Activated CD8-positive, alpha-beta memory T cell treated with anti-CD3 and anti-CD28 coated beads, Interleukin-2, amount 10 ng/mL, durations not matched to agents 7 days and 5 days (primary cell): ENCODE data around the gene RPS6KA2. TPM values are rescaled to one million over a fixed set of nuclear protein-coding genes. Genes with fewer than 3 reads are reported as not detected.
"Not testable (repeated sequence)": the region's sequence is repeated elsewhere in the genome, so short reads cannot be mapped to it uniquely, and the experiment has no call there.

Source experiments
- ATAC-seq: fragments of 150-1000 bp; cut with Tn5 transposase; one replicate; pipeline ENCODE4 v1.10.0; 2021; ENCODE audit warnings: moderate library complexity
- CTCF ChIA-PET: fragments of 350-600 bp; sonication (Branson Sonifier 250); formaldehyde crosslinking; loops from one replicate; lab custom pipeline; 2021; ENCODE audit warnings: antibody characterized with exemption; lab: Charles Lee
- DNase-seq: peaks from one replicate; pipeline ENCODE4 v3.0.0-alpha.2; 2020
- H3K27ac Mint-ChIP-seq: one replicate; pipeline ENCODE4 v1.8.0; 2021; ENCODE audit warnings: mild to moderate bottlenecking, mixed read lengths
- H3K27me3 Mint-ChIP-seq: one replicate; pipeline ENCODE4 v1.8.0; 2021; ENCODE audit warnings: mixed read lengths
- H3K36me3 Mint-ChIP-seq: one replicate; pipeline ENCODE4 v1.8.0; 2021; ENCODE audit warnings: mild to moderate bottlenecking, mixed read lengths
- H3K4me1 Mint-ChIP-seq: one replicate; pipeline ENCODE4 v1.8.0; 2021; ENCODE audit warnings: mixed read lengths
- H3K4me3 Mint-ChIP-seq: one replicate; pipeline ENCODE4 v1.8.0; 2021; ENCODE audit warnings: mild to moderate bottlenecking, moderate library complexity, mixed read lengths
- H3K9me3 Mint-ChIP-seq: one replicate; pipeline ENCODE4 v1.8.0; 2022; ENCODE audit warnings: low read depth, mixed read lengths
- total RNA-seq, 2 experiments: library from RNA; stranded (reverse); gene quantifications; one replicate each; pipeline ENCODE4 v1.2.3, GENCODE V29; 2021

RPS6KA2 gene
- total RNA-seq, 2 experiments from 2014 or later = 4.5 to 5.4 TPM

GRCh38 chr6:166408936-166409755, 217.9 kb downstream of the RPS6KA2 start:
- no peak for DNase-seq
- no peak for ATAC-seq
- no peaks in the 10 kb centered on the region for H3K9me3 Mint-ChIP-seq
- peaks cover 37% of the 10 kb centered on the region for H3K27me3 Mint-ChIP-seq
- no peak overlapping the region for H3K27ac Mint-ChIP-seq
- no peak overlapping the region for H3K4me3 Mint-ChIP-seq
- CTCF ChIA-PET = interaction anchor here (3.1 kb wide), 1 partner anchor 9 kb away, joined by 21 read pairs; no protein-coding TSS in a partner anchor
- H3K36me3 Mint-ChIP-seq = no peaks in the 10 kb centered on the region
- H3K4me1 Mint-ChIP-seq = peaks cover 28% of the 10 kb centered on the region

- Mint-ChIP-seq H3K4me3 (no peak overlapping the region), H3K9me3 (no peaks in the 10 kb centered on the region), H3K27me3 (peaks cover 23% of the 10 kb centered on the region), H3K4me1 (peaks cover 7% of the 10 kb centered on the region), H3K27ac (no peak overlapping the region), H3K36me3 (no peaks in the 10 kb centered on the region)
- ATAC-seq (no peak), DNase-seq (no peak)
- CTCF ChIA-PET = interaction anchor here (1.3 kb wide), 1 partner anchor 16 kb away, joined by 3 read pairs; no protein-coding TSS in a partner anchor
Measured at GRCh38 chr6:166406197-166406596, 220.9 kb downstream of the RPS6KA2 start.

GRCh38 chr6:166405386-166405785, 221.7 kb downstream of the RPS6KA2 start:
- Mint-ChIP-seq H3K9me3 (no peaks in the 10 kb centered on the region), H3K36me3 (no peaks in the 10 kb centered on the region), H3K4me1 (peaks cover 2% of the 10 kb centered on the region), H3K27me3 (peaks cover 19% of the 10 kb centered on the region), H3K27ac (no peak overlapping the region), H3K4me3 (no peak overlapping the region)
- DNase-seq (peak; percentile 38), ATAC-seq (no peak)
- CTCF ChIA-PET = interaction anchor here (0.9 to 3.3 kb wide), 3 partner anchors 9 to 92 kb away, joined by 4 to 18 read pairs (median 6); no protein-coding TSS in a partner anchor

GRCh38 chr6:166402582-166403277, 224.3 kb downstream of the RPS6KA2 start:
- H3K36me3 Mint-ChIP-seq = no peaks in the 10 kb centered on the region
- no peak overlapping the region for H3K27ac Mint-ChIP-seq
- no peak for ATAC-seq
- no peak overlapping the region for H3K4me3 Mint-ChIP-seq
- CTCF ChIA-PET = interaction anchor here (0.7 to 4.4 kb wide), 5 partner anchors 10 to 126 kb away, joined by 4 to 50 read pairs (median 8); no protein-coding TSS in a partner anchor
- peak; percentile 29 for DNase-seq
- no peaks in the 10 kb centered on the region for H3K9me3 Mint-ChIP-seq
- no peaks in the 10 kb centered on the region for H3K4me1 Mint-ChIP-seq
- peaks cover 7% of the 10 kb centered on the region for H3K27me3 Mint-ChIP-seq

- CTCF ChIA-PET = interaction anchor here (0.6 to 5.5 kb wide), 27 partner anchors 9 to 168 kb away, joined by 3 to 82 read pairs (median 6); no protein-coding TSS in a partner anchor
- not testable (repeated sequence) for H3K9me3 Mint-ChIP-seq, H3K36me3 Mint-ChIP-seq, H3K27ac Mint-ChIP-seq, H3K4me3 Mint-ChIP-seq, H3K27me3 Mint-ChIP-seq, H3K4me1 Mint-ChIP-seq
- DNase-seq (peak; percentile 70), ATAC-seq (peak; percentile 82)
Measured at GRCh38 chr6:166400649-166401250, 226.3 kb downstream of the RPS6KA2 start.

GRCh38 chr6:166400181-166400580, 226.9 kb downstream of the RPS6KA2 start:
- Mint-ChIP-seq H3K9me3 (no peaks in the 10 kb centered on the region), H3K27me3 (peaks cover 7% of the 10 kb centered on the region), H3K4me1 (no peaks in the 10 kb centered on the region), H3K36me3 (no peaks in the 10 kb centered on the region), H3K27ac (no peak overlapping the region), H3K4me3 (no peak overlapping the region)
- ATAC-seq (no peak), DNase-seq (no peak)
- CTCF ChIA-PET = interaction anchor here (0.6 to 5.5 kb wide), 25 partner anchors 8 to 167 kb away, joined by 3 to 82 read pairs (median 6); no protein-coding TSS in a partner anchor

- DNase-seq (no peak), ATAC-seq (no peak)
- Mint-ChIP-seq H3K4me1 (no peaks in the 10 kb centered on the region), H3K27ac (no peak overlapping the region), H3K9me3 (no peaks in the 10 kb centered on the region), H3K36me3 (no peaks in the 10 kb centered on the region), H3K4me3 (no peak overlapping the region), H3K27me3 (peaks cover 9% of the 10 kb centered on the region)
- CTCF ChIA-PET = interaction anchor here (0.8 to 5.5 kb wide), 6 partner anchors 12 to 122 kb away, joined by 3 to 82 read pairs (median 15); no protein-coding TSS in a partner anchor
Measured at GRCh38 chr6:166398348-166398747, 228.7 kb downstream of the RPS6KA2 start.

- Mint-ChIP-seq H3K27ac (no peak overlapping the region), H3K4me1 (no peaks in the 10 kb centered on the region), H3K27me3 (peaks cover 9% of the 10 kb centered on the region), H3K4me3 (no peak overlapping the region), H3K36me3 (no peaks in the 10 kb centered on the region), H3K9me3 (no peaks in the 10 kb centered on the region)
- no peak for DNase-seq
- ATAC-seq = no peak
- CTCF ChIA-PET = interaction anchor here (0.8 to 5.5 kb wide), 3 partner anchors 86 to 122 kb away, joined by 3 to 82 read pairs (median 9); no protein-coding TSS in a partner anchor
Measured at GRCh38 chr6:166397849-166398248, 229.2 kb downstream of the RPS6KA2 start.

GRCh38 chr6:166395778-166396177, 231.3 kb downstream of the RPS6KA2 start:
- Mint-ChIP-seq H3K27ac (no peak overlapping the region), H3K36me3 (no peaks in the 10 kb centered on the region), H3K27me3 (peaks cover 15% of the 10 kb centered on the region), H3K4me1 (no peaks in the 10 kb centered on the region), H3K4me3 (no peak overlapping the region), H3K9me3 (no peaks in the 10 kb centered on the region)
- CTCF ChIA-PET = interaction anchor here (0.9 to 1.3 kb wide), 2 partner anchors 9 to 86 kb away, joined by 3 to 4 read pairs; no protein-coding TSS in a partner anchor
- ATAC-seq (no peak), DNase-seq (peak; percentile 25)

GRCh38 chr6:166395351-166395750, 231.7 kb downstream of the RPS6KA2 start:
- H3K4me3 Mint-ChIP-seq = no peak overlapping the region
- no peaks in the 10 kb centered on the region for H3K36me3 Mint-ChIP-seq
- ATAC-seq (no peak), DNase-seq (peak; percentile 26)
- CTCF ChIA-PET = interaction anchor here (1.3 to 1.4 kb wide), 2 partner anchors 85 to 119 kb away, joined by 3 to 5 read pairs; no protein-coding TSS in a partner anchor
- H3K9me3 Mint-ChIP-seq = no peaks in the 10 kb centered on the region
- H3K27me3 Mint-ChIP-seq = peaks cover 18% of the 10 kb centered on the region
- no peaks in the 10 kb centered on the region for H3K4me1 Mint-ChIP-seq
- H3K27ac Mint-ChIP-seq = no peak overlapping the region

GRCh38 chr6:166394036-166394892, 232.8 kb downstream of the RPS6KA2 start:
- Mint-ChIP-seq H3K4me1 (no peaks in the 10 kb centered on the region), H3K4me3 (no peak overlapping the region)
- CTCF ChIA-PET = interaction anchor here (0.7 to 1.4 kb wide), 3 partner anchors 11 to 118 kb away, joined by 3 to 5 read pairs (median 3); no protein-coding TSS in a partner anchor

GRCh38 chr6:166393535-166393823, 233.6 kb downstream of the RPS6KA2 start:
- Mint-ChIP-seq H3K9me3 (no peaks in the 10 kb centered on the region), H3K36me3 (no peaks in the 10 kb centered on the region), H3K27ac (no peak overlapping the region)

More at GRCh38 chr6:166394036-166394892, 232.8 kb downstream of the RPS6KA2 start:
- ATAC-seq = no peak
- H3K27me3 Mint-ChIP-seq = peaks cover 15% of the 10 kb centered on the region
- no peaks in the 10 kb centered on the region for H3K36me3 Mint-ChIP-seq
- DNase-seq = peak; percentile 27
- no peak overlapping the region for H3K27ac Mint-ChIP-seq
- no peaks in the 10 kb centered on the region for H3K9me3 Mint-ChIP-seq

More at GRCh38 chr6:166393535-166393823, 233.6 kb downstream of the RPS6KA2 start:
- CTCF ChIA-PET = interaction anchor here (1.0 to 2.3 kb wide), 2 partner anchors 12 to 80 kb away, joined by 4 to 8 read pairs; no protein-coding TSS in a partner anchor
- Mint-ChIP-seq H3K4me1 (no peaks in the 10 kb centered on the region), H3K27me3 (peaks cover 12% of the 10 kb centered on the region), H3K4me3 (no peak overlapping the region)
- ATAC-seq (no peak), DNase-seq (no peak)
